HUES6 (cell line): ENCODE results near the gene ACTN3.

Experiments
- H3K27ac ChIP-seq: 2 replicates; pipeline ENCODE4 v1.7.0; 2013; ENCODE audit warnings: low read depth, mild to moderate bottlenecking, low read length, inconsistent platforms
- H3K27me3 ChIP-seq: 2 replicates; pipeline ENCODE4 v1.6.1; 2013; ENCODE audit warnings: low read length; ENCODE audit not compliant: control insufficient read depth, insufficient read depth
- H3K36me3 ChIP-seq: 2 replicates; pipeline ENCODE4 v1.6.1; 2013; ENCODE audit warnings: low read length; ENCODE audit not compliant: control insufficient read depth, insufficient read depth
- H3K4me1 ChIP-seq: 2 replicates; pipeline ENCODE4 v1.6.1; 2013; ENCODE audit warnings: low read length; ENCODE audit not compliant: control insufficient read depth, insufficient read depth
- H3K4me3 ChIP-seq: 2 replicates; pipeline ENCODE4 v1.5.1; 2013; ENCODE audit warnings: low read depth, low read length
- H3K9ac ChIP-seq: one replicate; pipeline ENCODE4 v1.6.1; 2013; ENCODE audit warnings: mild to moderate bottlenecking, low read length
- H3K9me3 ChIP-seq: 2 replicates; pipeline ENCODE4 v1.6.1; 2013; ENCODE audit warnings: low read depth, low read length; ENCODE audit not compliant: control insufficient read depth, insufficient read depth

ACTN3 gene

GRCh38 chr11:66557733-66558326 is 11.1 kb downstream of the ACTN3 start:
- H3K9ac ChIP-seq: no peak overlapping the region
- no peaks in the 10 kb centered on the region for H3K9me3 ChIP-seq
- H3K4me1 ChIP-seq: peaks cover 5% of the 10 kb centered on the region
- H3K27me3 ChIP-seq: no peaks in the 10 kb centered on the region
- H3K27ac ChIP-seq: no peak overlapping the region
- no peak overlapping the region for H3K4me3 ChIP-seq
- H3K36me3 ChIP-seq: peaks cover 74% of the 10 kb centered on the region

DNA sequence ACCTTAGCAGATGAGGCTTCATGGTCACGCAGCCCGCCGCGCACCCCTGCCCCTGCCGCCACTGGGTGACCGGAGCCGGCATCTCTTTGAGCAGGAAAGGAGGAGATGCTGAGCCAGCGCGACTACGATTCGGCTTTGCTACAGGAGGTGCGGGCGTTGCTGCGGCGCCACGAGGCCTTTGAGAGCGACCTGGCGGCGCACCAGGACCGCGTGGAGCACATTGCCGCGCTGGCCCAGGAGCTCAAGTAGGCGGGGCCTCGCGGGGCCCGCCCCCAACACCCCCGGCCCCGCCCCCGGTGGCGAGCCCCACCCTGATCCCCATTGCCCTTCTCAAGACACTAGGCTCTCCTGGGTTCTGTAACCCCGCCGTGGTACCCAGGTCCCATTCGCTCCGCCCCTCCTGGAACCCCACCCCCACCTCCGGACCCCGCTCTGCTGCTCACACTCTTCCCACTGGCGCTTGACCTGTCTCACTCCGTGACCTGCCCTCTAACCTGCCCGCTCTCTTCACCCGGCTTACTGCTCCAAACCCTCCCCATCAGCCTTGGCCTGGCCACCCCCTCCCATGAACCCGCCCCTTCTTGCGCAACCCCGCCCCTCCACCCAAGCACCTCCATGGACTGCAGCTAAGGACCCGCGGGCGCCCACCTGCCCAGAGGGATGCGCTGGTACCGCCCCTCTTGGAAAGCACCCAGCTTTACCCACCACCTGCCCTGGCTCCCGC is 12.6 kb downstream of the ACTN3 start:
- Histone ChIP-seq H3K9me3 (no peaks in the 10 kb centered on the region), H3K4me1 (peaks cover 5% of the 10 kb centered on the region), H3K27ac (no peak overlapping the region), H3K9ac (no peak overlapping the region), H3K4me3 (no peak overlapping the region), H3K27me3 (no peaks in the 10 kb centered on the region), H3K36me3 (peaks cover 83% of the 10 kb centered on the region)

DNA sequence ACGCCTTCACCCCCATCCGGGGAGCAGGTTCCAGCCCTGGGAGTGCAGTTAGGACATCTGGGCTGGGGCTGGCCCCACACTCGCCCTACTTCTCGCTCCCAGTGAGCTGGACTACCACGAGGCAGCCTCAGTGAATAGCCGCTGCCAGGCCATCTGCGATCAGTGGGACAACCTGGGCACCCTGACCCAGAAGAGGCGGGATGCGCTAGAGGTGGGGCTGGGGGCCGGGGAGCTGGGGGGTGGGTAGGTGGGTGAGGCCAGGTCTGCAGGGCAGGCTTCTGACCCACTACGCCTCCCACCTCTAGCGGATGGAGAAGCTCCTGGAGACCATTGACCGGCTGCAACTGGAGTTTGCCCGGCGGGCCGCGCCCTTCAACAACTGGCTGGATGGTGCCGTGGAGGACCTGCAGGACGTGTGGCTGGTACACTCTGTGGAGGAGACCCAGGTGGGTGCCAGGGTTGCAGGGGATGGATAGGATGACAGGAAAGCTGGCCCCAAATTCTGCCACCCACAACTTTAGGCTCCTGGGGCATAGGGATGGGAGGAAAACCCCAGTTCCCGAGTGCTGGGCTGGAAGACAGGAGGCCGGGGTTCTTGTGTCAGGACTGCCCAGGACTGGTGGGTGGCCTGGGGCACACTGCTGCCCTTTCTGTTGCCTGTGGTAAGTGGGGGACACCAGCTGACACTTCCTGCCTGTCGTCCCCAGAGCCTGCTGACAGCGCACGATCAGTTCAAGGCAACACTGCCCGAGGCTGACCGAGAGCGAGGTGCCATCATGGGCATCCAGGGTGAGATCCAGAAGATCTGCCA is 13.4 kb downstream of the ACTN3 start:
- no peak overlapping the region for H3K4me3 ChIP-seq
- H3K36me3 ChIP-seq: peaks cover 78% of the 10 kb centered on the region
- H3K9ac ChIP-seq: no peak overlapping the region
- no peak overlapping the region for H3K27ac ChIP-seq
- H3K27me3 ChIP-seq: no peaks in the 10 kb centered on the region
- H3K9me3 ChIP-seq: no peaks in the 10 kb centered on the region
- H3K4me1 ChIP-seq: peaks cover 5% of the 10 kb centered on the region

DNA sequence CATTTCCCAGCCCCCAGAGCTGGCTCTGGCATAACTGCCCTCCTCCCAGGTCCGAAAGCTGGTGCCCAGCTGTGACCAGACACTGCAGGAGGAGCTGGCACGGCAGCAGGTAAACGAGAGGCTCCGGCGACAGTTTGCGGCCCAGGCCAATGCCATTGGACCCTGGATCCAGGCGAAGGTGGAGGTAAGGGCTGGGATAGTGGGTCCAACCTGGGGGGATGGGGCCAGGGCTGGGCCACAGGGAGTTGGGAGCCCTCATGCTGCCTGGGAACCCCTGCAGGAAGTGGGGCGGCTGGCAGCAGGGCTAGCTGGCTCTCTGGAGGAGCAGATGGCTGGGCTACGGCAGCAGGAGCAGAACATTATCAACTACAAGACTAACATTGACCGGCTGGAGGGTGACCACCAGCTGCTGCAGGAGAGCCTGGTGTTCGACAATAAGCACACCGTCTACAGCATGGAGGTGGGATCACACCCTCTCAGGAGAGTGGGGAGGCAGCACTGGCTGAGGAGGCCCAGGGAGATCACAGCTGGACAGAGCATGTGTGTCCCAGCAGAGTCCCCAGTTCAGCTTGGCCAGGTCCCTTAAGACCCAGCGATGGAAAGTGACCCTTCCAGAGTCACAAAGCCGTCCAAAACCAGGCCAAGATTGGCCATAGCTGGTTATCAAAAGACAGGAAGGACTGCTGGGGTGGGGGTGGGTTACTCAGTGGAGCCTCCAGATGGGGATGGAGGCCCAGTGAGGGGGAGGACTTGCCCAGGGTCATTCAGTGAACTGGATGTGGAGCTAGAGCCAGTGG is 14.7 kb downstream of the ACTN3 start:
- peaks cover 71% of the 10 kb centered on the region for H3K36me3 ChIP-seq
- no peaks in the 10 kb centered on the region for H3K27me3 ChIP-seq
- H3K4me1 ChIP-seq: peaks cover 5% of the 10 kb centered on the region

DNA sequence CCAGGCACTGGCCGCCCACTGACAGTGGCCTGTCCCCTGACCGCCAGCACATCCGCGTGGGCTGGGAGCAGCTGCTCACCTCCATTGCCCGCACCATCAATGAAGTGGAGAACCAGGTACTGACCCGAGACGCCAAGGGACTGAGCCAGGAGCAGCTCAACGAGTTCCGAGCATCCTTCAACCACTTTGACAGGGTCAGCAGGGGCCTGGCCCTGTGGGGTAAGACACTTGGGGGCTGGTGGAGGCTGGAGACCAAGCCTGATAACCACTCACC is 15.2 kb downstream of the ACTN3 start:
- Histone ChIP-seq H3K36me3 (peaks cover 71% of the 10 kb centered on the region), H3K9me3 (no peaks in the 10 kb centered on the region), H3K4me3 (no peak overlapping the region), H3K4me1 (peaks cover 5% of the 10 kb centered on the region), H3K27me3 (no peaks in the 10 kb centered on the region), H3K27ac (no peak overlapping the region), H3K9ac (no peak overlapping the region)

More for the DNA sequence above, 14.7 kb downstream of the ACTN3 start:
- no peaks in the 10 kb centered on the region for H3K9me3 ChIP-seq
- H3K9ac ChIP-seq: no peak overlapping the region
- H3K27ac ChIP-seq: no peak overlapping the region
- H3K4me3 ChIP-seq: no peak overlapping the region

DNA sequence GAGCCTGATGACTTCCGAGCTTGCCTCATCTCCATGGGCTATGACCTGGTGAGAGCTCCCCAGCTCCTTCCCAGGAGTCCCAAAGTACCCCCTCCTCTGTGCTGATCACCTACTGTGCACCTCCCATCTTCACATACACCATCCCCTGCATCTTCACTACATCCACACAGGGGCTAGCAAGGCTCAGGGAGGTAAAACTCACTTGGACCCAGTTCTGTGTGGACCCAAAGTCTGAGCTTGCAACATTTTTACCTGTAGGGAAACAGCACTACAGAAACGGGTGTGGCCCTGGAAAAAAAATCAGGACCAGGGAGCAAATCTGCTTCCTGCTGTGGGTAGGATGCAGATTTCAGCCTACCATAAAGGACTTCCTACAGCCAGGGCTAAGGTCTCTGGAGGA is 15.6 kb downstream of the ACTN3 start:
- Histone ChIP-seq H3K9ac (no peak overlapping the region), H3K4me3 (no peak overlapping the region), H3K4me1 (peaks cover 5% of the 10 kb centered on the region), H3K9me3 (no peaks in the 10 kb centered on the region), H3K27ac (no peak overlapping the region), H3K27me3 (no peaks in the 10 kb centered on the region; the same call in 1 of the 2 replicates), H3K36me3 (peaks cover 67% of the 10 kb centered on the region)

GRCh38 chr11:66562907-66563583 is 16.3 kb downstream of the ACTN3 start:
- Histone ChIP-seq H3K4me3 (no peak overlapping the region), H3K9ac (no peak overlapping the region), H3K4me1 (peaks cover 9% of the 10 kb centered on the region), H3K27ac (no peak overlapping the region), H3K27me3 (no peaks in the 10 kb centered on the region; the same call in 1 of the 2 replicates), H3K9me3 (no peaks in the 10 kb centered on the region), H3K36me3 (peaks cover 60% of the 10 kb centered on the region)

- Histone ChIP-seq H3K27me3 (no peaks in the 10 kb centered on the region; the same call in 1 of the 2 replicates), H3K36me3 (peaks cover 53% of the 10 kb centered on the region), H3K4me3 (no peak overlapping the region), H3K27ac (no peak overlapping the region), H3K4me1 (peaks cover 7% of the 10 kb centered on the region), H3K9me3 (no peaks in the 10 kb centered on the region), H3K9ac (no peak overlapping the region)
Observed at GRCh38 chr11:66563832-66564231, 17.1 kb downstream of the ACTN3 start.

- Histone ChIP-seq H3K4me3 (no peak overlapping the region), H3K27ac (no peak overlapping the region), H3K9ac (no peak overlapping the region), H3K4me1 (peaks cover 9% of the 10 kb centered on the region; the same call in 1 of the 2 replicates), H3K27me3 (no peaks in the 10 kb centered on the region; the same call in 1 of the 2 replicates), H3K9me3 (no peaks in the 10 kb centered on the region), H3K36me3 (peaks cover 50% of the 10 kb centered on the region)
Observed at GRCh38 chr11:66564538-66564937, 17.8 kb downstream of the ACTN3 start.

DNA sequence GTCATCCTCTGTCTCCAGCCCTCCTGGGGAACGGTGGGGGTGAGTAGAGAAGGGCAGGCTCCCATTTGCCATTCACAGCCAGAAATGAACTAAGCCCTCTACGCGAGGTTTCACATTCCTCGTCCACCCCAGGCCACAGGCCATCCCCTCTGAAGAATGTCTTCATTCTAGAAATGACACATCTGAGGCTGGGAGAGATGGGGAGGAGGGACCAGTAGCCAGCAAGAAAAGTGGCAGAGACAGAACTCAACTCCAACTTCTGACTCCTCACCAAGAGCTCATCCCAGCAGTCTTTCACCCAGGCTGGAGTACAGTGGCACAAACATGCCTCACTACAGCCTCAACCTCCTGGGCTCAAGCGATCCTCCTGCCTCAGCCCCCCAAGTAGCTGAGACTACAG is 18.3 kb downstream of the ACTN3 start:
- Histone ChIP-seq H3K4me1 (peaks cover 13% of the 10 kb centered on the region), H3K27me3 (no peaks in the 10 kb centered on the region; the same call in 1 of the 2 replicates), H3K36me3 (peaks cover 50% of the 10 kb centered on the region), H3K9ac (no peak overlapping the region), H3K4me3 (no peak overlapping the region), H3K9me3 (no peaks in the 10 kb centered on the region), H3K27ac (no peak overlapping the region)
